Left lung (tissue), 10 donors: ENCODE measurements around the gene OR9Q1. TPM values are rescaled to one million over a fixed set of nuclear protein-coding genes. Genes with fewer than 3 reads are reported as not detected.
"Not testable (repeated sequence)": the region's sequence is repeated elsewhere in the genome, so short reads cannot be mapped to it uniquely, and the experiment has no call there.

Experiments
- ATAC-seq: fragments of 200-7000 bp; cut with Tn5 transposase; one replicate; pipeline ENCODE4 v1.9.1; 2020; ENCODE audit warnings: moderate library complexity
- DNase-seq, 4 donors: peaks; one replicate each; pipeline ENCODE4 v3.0.0-alpha.2; 2013 to 2020
- H3K27ac ChIP-seq, 2 donors: fragments of 200-600 bp; sonication (generic) in 1 of 2; one replicate each; pipeline versions ENCODE4 v1.5.0 to v1.8.0; 2020 to 2021
- H3K27me3 ChIP-seq, 2 donors: fragments of 200-600 bp; sonication (generic) in 1 of 2; one replicate each; pipeline versions ENCODE4 v1.5.0 to v1.8.0; 2020 to 2021
- H3K36me3 ChIP-seq, 2 donors: fragments of 200-600 bp; sonication (generic) in 1 of 2; one replicate each; pipeline versions ENCODE4 v1.5.0 to v1.8.0; 2020 to 2021
- H3K4me1 ChIP-seq, 2 donors: fragments of 200-600 bp; one replicate each; pipeline ENCODE4 v1.8.0; 2021
- H3K4me3 ChIP-seq, 2 donors: fragments of 200-600 bp; sonication (generic) in 1 of 2; one replicate each; pipeline versions ENCODE4 v1.5.0 to v1.8.0; 2020 to 2021; ENCODE audit warnings: mild to moderate bottlenecking in 1 of 2
- H3K9me3 ChIP-seq, 2 donors: fragments of 200-600 bp; sonication (generic) in 1 of 2; one replicate each; pipeline versions ENCODE4 v1.5.0 to v1.8.0; 2020 to 2021
- intact Hi-C, 2 donors: fragments of 100-400 bp; cut with DNase I; formaldehyde crosslinking; loops; one replicate each; pipeline versions ENCODE4 v1.11.2 to v1.14.2; 2022
- polyA plus RNA-seq, 6 donors: library from polyadenylated mRNA; unstranded; fragments of 120-200 nt; gene quantifications; one replicate each; pipeline ENCODE4 v1.2.1, GENCODE V29; 2013; ENCODE audit not compliant: insufficient read length in 6 of 6
- total RNA-seq, 2 donors: library from RNA; stranded (reverse); fragmentation: NEBNext Ultra II Directional; extraction: Animal tissue kit (Norgen Biotek cat#: 25700); gene quantifications; one replicate each; pipeline ENCODE4 v1.2.1, GENCODE V29; 2021
- TF ChIP-seq, protein P1 (sequence below), 2 donors: fragments of 200-600 bp; sonication (generic) in 1 of 2; IDR thresholded peaks; one replicate each; pipeline versions ENCODE4 v1.5.0 to v1.8.0; 2021; ENCODE audit warnings: antibody characterized with exemption in 2 of 2
- donor health status: DM: no; HTN: yes; CAD: no.
- donor health status: DM: no; HTN: no; CAD: no.

Gene OR9Q1
- total and polyA plus RNA-seq, 8 donors, result 0.07 TPM; not detected in 7

- no peak within 1 kb of the TSS for H3K4me3 ChIP-seq
- H3K9me3 ChIP-seq, result no peaks in the 10 kb centered on the region
- DNase-seq (no peak), ATAC-seq (no peak)
- H3K27ac ChIP-seq, result no peak within 1 kb of the TSS
- TF ChIP-seq, protein P1, sequence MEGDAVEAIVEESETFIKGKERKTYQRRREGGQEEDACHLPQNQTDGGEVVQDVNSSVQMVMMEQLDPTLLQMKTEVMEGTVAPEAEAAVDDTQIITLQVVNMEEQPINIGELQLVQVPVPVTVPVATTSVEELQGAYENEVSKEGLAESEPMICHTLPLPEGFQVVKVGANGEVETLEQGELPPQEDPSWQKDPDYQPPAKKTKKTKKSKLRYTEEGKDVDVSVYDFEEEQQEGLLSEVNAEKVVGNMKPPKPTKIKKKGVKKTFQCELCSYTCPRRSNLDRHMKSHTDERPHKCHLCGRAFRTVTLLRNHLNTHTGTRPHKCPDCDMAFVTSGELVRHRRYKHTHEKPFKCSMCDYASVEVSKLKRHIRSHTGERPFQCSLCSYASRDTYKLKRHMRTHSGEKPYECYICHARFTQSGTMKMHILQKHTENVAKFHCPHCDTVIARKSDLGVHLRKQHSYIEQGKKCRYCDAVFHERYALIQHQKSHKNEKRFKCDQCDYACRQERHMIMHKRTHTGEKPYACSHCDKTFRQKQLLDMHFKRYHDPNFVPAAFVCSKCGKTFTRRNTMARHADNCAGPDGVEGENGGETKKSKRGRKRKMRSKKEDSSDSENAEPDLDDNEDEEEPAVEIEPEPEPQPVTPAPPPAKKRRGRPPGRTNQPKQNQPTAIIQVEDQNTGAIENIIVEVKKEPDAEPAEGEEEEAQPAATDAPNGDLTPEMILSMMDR (IDR thresholded peaks at IDR 0.05), result no peak
- intact Hi-C loops, result no loop called here
- H3K36me3 ChIP-seq, result no peaks in the 10 kb centered on the region
- no peaks in the 10 kb centered on the region for H3K27me3 ChIP-seq
- no peaks in the 10 kb centered on the region for H3K4me1 ChIP-seq
These were observed 180.4 kb downstream of the OR9Q1 start, which contains the start of gene OR1S2 for GRCh38 chr11:58204042-58204441. TSS of gene OR1S2 (minus strand) at chr11:58204142. CDS start at chr11:58204142, 0 bp downstream.

GRCh38 chr11:58212420-58212819, 188.7 kb downstream of the OR9Q1 start, which contains the start of gene OR1S1:
TSS of gene OR1S1 (plus strand) at chr11:58212720.
- H3K4me1 ChIP-seq, ATAC-seq, DNase-seq, H3K36me3 ChIP-seq, H3K27me3 ChIP-seq, intact Hi-C loops, H3K9me3 ChIP-seq, H3K4me3 ChIP-seq, H3K27ac ChIP-seq: not testable (repeated sequence)

- H3K36me3 ChIP-seq, result no peaks in the 10 kb centered on the region
- no peak for ATAC-seq
- no peak for DNase-seq
- TF ChIP-seq, protein P1 (IDR thresholded peaks at IDR 0.05), result no peak
- H3K27ac ChIP-seq, result no peak overlapping the region
- intact Hi-C loops, result no loop called here
- H3K27me3 ChIP-seq, result no peaks in the 10 kb centered on the region
- no peaks in the 10 kb centered on the region for H3K4me1 ChIP-seq
- no peaks in the 10 kb centered on the region for H3K9me3 ChIP-seq
- H3K4me3 ChIP-seq, result no peak overlapping the region
These were observed 192.8 kb downstream of the OR9Q1 start for GRCh38 chr11:58216476-58216875.

DNA sequence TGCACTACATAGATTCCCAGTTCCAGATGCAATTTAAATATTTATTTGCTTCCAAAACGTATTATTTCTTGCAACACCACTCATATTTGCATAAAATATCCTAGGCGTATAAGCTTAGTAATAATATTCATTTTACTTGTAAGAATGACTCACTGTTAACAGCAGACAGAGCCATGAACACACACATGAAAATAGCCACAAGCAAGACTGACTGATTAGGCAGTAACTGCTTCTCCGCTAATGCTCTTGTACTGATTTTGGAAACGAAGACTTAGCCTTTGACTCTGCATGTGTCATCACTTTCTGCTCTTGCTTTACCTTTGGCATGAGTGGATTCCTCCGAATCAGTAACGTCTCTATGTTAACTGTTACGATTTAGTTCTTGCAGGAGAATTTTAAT, 199.0 kb downstream of the OR9Q1 start:
- DNase-seq, result no peak
- Histone ChIP-seq H3K4me3 (no peak overlapping the region), H3K36me3 (no peaks in the 10 kb centered on the region), H3K27me3 (no peaks in the 10 kb centered on the region), H3K27ac (no peak overlapping the region), H3K9me3 (no peaks in the 10 kb centered on the region), H3K4me1 (no peaks in the 10 kb centered on the region)
- ATAC-seq, result no peak
- TF ChIP-seq, protein P1 (IDR thresholded peaks at IDR 0.05), result no peak
- intact Hi-C loops, result no loop called here

DNA sequence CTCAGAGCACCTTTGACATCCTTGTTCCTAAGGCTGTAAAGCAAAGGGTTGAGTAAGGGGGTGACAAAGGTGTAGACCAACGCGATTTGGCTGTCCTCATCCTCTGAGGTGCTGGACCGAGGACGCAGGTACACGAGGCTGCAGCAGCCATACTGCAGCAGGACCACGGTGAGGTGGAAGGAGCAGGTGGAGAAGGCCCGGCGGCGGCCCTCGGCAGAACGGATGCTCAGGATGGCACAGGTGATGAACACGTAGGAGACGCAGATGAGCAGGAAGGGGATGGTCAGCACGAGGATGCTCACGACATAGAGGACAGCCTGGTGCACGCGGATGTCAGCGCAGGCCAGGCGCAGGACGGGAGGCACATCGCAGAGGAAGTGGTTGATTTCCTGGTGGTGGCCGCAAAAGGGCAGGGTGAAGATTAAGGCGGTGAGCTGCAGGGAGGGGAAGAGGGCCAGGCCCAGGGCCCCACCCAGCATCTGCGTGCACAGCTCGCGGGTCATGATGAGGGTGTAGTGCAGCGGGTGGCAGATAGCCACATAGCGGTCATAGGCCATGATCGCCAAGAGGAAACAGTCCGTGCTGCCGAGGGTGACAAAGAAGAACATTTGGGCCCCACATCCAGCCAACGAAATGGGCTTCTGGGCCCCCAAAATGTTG, 204.4 kb downstream of the OR9Q1 start:
- no peak overlapping the region for H3K27ac ChIP-seq
- H3K27me3 ChIP-seq, result no peaks in the 10 kb centered on the region
- H3K4me1 ChIP-seq, result no peaks in the 10 kb centered on the region
- no peaks in the 10 kb centered on the region for H3K36me3 ChIP-seq
- DNase-seq (peak in 1 of 4 donors; percentile 65), ATAC-seq (no peak)
- H3K9me3 ChIP-seq, result no peaks in the 10 kb centered on the region
- no peak overlapping the region for H3K4me3 ChIP-seq
- intact Hi-C loops, result no loop called here
- TF ChIP-seq, protein P1 (IDR thresholded peaks at IDR 0.05), result no peak

Other genes starting within 250 kb of the OR9Q1 start
- not detected for gene OR6Q1, start 7.1 kb downstream of the OR9Q1 start, total RNA-seq
- gene OR6Q1, start 7.1 kb downstream of the OR9Q1 start, polyA plus RNA-seq, result not detected
- not detected for gene OR9I1, start 101.6 kb downstream of the OR9Q1 start, total RNA-seq
- gene OR9I1, start 101.6 kb downstream of the OR9Q1 start, polyA plus RNA-seq, result not detected
- not detected for gene OR9Q2, start 165.2 kb downstream of the OR9Q1 start, total RNA-seq
- gene OR9Q2, start 165.2 kb downstream of the OR9Q1 start, polyA plus RNA-seq, result not detected
- not detected for gene OR1S2, start 180.3 kb downstream of the OR9Q1 start, total RNA-seq
- gene OR1S2, start 180.3 kb downstream of the OR9Q1 start, polyA plus RNA-seq, result not detected
- not detected for gene OR1S1, start 188.8 kb downstream of the OR9Q1 start, total RNA-seq
- gene OR1S1, start 188.8 kb downstream of the OR9Q1 start, polyA plus RNA-seq, result not detected
- not detected for gene OR10Q1, start 205.0 kb downstream of the OR9Q1 start, total RNA-seq
- gene OR10Q1, start 205.0 kb downstream of the OR9Q1 start, polyA plus RNA-seq, result under 1 TPM in 4 of 6 donors, not detected in 2; 0.14 to 0.26 (median 0.18) TPM
- gene OR10W1, start 244.4 kb downstream of the OR9Q1 start, total RNA-seq, result not detected
- gene OR10W1, start 244.4 kb downstream of the OR9Q1 start, polyA plus RNA-seq, result not detected